ENCODE measurements around the gene FBXL16.
"Not testable (repeated sequence)": the region's sequence is repeated elsewhere in the genome, so short reads cannot be mapped to it uniquely, and the experiment has no call there.

The FBXL16 gene, protein sequence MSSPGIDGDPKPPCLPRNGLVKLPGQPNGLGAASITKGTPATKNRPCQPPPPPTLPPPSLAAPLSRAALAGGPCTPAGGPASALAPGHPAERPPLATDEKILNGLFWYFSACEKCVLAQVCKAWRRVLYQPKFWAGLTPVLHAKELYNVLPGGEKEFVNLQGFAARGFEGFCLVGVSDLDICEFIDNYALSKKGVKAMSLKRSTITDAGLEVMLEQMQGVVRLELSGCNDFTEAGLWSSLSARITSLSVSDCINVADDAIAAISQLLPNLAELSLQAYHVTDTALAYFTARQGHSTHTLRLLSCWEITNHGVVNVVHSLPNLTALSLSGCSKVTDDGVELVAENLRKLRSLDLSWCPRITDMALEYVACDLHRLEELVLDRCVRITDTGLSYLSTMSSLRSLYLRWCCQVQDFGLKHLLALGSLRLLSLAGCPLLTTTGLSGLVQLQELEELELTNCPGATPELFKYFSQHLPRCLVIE

DNA sequence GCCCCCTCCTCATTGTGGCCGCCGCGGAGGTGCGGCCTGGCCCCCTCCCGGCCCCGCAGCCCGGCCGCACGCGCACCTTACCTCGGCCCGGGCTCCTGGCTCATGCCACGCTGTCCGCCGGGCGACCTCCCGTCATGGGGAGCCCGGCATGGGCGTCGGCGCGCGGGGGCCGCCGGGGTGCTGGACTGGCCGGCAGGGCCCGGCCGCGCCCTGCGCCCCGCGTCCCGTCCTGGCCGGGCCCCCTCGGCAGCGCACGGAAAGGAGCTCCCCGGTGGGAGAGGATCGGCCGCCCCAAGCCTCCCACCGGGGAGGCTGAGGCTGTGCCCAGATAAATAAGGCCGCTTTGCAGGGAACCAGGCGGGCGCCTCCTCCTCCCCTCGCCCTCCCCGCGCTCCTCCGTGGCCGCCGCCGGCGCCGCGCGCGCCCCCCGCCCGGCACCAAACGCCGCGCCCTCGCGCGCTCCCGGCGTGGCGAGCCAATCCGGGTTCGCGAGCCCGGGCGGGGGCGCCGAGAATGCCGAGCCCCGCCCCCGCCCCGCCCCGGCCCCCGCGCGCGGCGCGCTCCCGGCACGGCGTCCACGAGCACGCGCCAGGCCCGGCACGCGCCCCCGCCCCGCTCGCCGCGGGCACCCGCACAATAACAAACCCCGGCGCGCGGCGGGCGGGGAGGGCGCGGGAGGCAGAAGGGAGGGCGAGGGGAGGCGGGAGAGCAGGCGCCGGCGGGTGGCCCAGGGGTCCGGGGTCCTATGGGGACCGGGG lies at the start of gene FBXL16:
TSS of gene FBXL16 (minus strand) at position 371 of the 758 bp plus-strand sequence. CDS start 8,396 bp downstream, outside the sequence.
- in situ Hi-C loops (cut with MboI; ENCODE audit: low sequenced_read_pairs) = loop anchor here (25.0 kb wide), 1 partner anchor 357 kb away; the partner anchor contains the start of gene SSTR5

DNA sequence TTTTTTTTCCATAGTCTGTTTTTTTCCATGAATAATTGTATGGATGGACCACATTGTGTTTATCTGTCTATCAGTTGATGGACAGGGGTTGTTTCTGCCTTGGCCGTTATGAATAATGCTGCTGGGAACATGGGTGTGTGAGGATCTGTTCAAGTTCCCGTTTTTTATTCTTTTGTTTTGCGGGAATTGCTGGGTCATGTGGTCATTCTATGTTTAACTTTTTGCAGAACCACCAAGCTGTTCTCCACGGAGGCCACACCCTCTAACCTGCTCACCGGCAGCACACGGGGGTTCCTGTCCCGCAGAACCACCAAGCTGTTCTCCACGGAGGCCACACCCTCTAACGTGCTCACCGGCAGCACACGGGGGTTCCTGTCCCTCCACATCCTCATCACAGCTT lies 49.1 kb upstream of the FBXL16 start:
- in situ Hi-C loops (cut with MboI; ENCODE audit: low sequenced_read_pairs) = no loop called here

DNA sequence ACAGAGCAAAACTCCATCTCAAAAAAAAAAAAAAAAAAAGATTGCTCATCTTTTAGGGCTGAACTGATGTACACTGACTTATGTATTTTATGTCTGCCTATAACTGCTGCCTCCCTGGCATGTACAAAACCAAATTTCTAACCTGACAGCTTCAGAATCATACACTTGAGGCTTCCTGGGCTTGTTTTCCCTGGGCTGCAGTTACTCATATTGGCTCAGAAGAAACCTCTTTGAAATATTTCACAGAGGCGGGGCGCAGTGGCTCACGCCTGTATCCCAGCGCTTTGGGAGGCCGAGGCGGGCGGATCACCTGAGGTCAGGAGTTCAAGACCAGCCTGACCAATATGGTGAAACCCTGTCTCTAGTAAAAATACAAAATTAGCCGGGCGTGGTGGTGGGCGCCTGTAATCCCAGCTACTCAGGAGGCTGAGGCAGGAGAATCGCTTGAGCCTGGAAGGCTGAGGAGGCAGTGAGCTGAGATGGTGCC lies 48.6 kb upstream of the FBXL16 start:
- in situ Hi-C loops (cut with MboI; ENCODE audit: low sequenced_read_pairs) = not testable (repeated sequence)

DNA sequence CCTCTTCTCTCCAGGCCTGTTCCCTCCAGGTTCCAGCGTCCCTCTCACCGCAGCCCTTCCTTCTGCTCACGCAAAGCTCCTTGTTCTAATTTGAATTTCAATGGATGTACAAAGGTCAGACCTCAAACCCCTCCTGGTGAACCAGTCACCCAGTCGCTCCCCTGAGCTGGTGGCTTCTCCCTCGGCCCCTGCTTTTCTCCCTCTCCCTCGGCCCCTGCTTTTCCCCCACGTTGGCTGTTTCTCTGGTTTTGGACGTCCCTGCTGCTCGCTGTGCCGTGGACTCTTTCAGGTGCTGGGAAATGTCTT lies 46.4 kb upstream of the FBXL16 start:
- in situ Hi-C loops (cut with MboI; ENCODE audit: low sequenced_read_pairs) = no loop called here

- in situ Hi-C loops (cut with MboI; ENCODE audit: low sequenced_read_pairs) = no loop called here
These were observed 45.8 kb upstream of the FBXL16 start for GRCh38 chr16:751152-752006.

DNA sequence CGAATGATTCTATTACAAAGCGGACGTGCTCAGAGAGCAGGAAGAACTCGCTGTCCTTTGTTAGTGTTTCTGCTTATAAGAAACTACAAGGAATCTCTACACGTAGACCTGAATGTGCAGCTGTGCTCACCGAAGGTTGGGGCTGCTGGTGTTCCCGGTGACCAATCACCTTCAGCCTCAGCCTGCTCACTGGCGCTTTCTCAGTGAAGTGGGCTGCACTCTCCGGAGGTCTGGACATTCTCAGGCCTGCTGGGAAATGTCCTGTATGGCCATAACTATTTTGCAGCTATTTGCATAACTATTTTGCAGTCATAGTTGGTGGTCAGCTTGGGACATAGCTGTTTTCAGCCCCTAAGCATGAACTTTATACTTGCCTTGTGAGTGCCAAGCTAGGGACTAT lies 44.9 kb upstream of the FBXL16 start:
- in situ Hi-C loops (cut with MboI; ENCODE audit: low sequenced_read_pairs) = no loop called here

GRCh38 chr16:749010-749409 lies 43.4 kb upstream of the FBXL16 start:
- in situ Hi-C loops (cut with MboI; ENCODE audit: low sequenced_read_pairs) = no loop called here

DNA sequence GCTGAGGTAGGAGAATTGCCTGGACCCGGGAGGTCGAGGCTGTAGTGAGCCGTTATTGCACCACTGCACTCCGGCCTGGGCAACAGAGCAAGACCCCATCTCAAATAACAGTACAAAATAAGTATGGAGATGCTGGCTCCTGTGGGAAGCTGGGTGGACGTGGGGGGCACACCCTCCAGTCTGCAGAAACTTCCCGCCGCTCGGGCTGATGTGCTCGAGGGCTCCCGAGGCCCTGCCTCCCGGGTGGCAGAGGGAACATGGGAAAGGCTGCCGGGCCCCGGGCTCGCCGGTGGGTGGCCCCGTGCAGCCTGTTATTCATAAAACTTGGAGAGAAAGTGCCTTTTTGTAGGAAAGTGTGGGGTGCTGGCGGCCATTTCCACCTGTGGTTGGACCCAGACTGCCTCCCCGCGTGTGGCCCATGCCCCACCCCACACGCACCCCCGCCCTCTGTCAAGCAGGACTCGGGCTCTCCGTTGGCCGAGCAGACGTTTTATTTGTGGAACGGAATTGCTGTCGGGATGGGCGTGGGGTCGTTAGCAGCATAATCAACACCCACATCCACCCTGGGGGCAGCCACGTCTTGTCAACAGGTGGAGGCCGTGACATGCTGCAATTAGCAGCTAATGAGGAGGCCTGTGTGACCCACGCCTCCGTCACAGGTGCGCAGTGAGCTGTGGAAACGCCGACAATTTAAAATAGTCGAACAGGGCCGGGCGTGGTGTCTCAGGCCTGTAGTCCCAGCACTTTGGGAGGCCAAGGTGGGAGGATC lies 42.6 kb upstream of the FBXL16 start:
- in situ Hi-C loops (cut with MboI; ENCODE audit: low sequenced_read_pairs) = no loop called here

DNA sequence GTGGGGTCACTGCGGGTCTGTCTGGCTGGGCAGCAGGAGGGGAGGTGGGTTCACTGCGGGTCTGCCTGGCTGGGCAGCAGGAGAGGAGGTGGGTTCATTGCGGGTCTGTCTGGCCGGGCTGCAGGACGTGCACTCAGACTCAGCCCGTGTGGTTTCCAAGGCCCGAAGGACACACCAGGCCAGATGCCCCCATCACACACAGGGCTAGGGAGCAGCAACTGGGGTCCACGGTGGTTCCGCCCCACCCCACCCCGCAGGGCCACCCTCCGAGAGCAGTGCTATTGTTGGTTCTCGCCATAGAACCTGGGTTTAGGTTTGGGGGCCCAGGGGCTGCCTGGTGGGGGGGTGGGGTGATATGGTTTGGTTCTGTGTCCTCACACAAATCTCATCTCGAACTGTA lies 41.0 kb upstream of the FBXL16 start:
- in situ Hi-C loops (cut with MboI; ENCODE audit: low sequenced_read_pairs) = no loop called here

- in situ Hi-C loops (cut with MboI; ENCODE audit: low sequenced_read_pairs) = no loop called here
These were observed 40.1 kb upstream of the FBXL16 start for GRCh38 chr16:745739-746138.

- in situ Hi-C loops (cut with MboI; ENCODE audit: low sequenced_read_pairs) = no loop called here
These were observed 38.3 kb upstream of the FBXL16 start for GRCh38 chr16:743794-744500.

DNA sequence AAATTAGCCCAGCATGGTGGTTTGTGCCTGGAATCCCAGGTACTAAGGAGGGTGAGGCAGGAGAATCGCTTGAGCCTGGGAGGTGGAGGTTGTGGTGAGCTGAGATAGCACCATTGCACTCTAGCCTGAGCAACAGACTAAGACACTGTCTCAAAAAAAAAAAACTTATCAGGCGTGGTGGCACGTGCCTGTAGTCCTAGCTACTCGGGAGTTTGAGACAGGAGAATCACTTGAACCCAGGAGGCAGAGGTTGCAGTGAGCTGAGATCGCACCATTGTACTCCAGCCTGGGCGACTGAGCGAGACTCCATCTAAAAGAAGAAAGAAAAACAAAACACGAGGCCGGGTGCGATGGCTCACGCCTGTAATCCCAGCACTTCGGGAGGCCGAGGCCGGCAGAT lies 37.3 kb upstream of the FBXL16 start:
- in situ Hi-C loops (cut with MboI; ENCODE audit: low sequenced_read_pairs) = not testable (repeated sequence)

GRCh38 chr16:741986-742629 lies 36.5 kb upstream of the FBXL16 start:
- in situ Hi-C loops (cut with MboI; ENCODE audit: low sequenced_read_pairs) = no loop called here

GRCh38 chr16:740764-741505 lies 35.3 kb upstream of the FBXL16 start, which contains the start of gene CIAO3:
Gene CIAO3 (minus strand): TSS chr16:740997. CDS start chr16:740985, 12 bp downstream.
- in situ Hi-C loops (cut with MboI; ENCODE audit: low sequenced_read_pairs) = no loop called here

- in situ Hi-C loops (cut with MboI; ENCODE audit: low sequenced_read_pairs) = no loop called here
These were observed 34.8 kb upstream of the FBXL16 start for GRCh38 chr16:740459-740763.

DNA sequence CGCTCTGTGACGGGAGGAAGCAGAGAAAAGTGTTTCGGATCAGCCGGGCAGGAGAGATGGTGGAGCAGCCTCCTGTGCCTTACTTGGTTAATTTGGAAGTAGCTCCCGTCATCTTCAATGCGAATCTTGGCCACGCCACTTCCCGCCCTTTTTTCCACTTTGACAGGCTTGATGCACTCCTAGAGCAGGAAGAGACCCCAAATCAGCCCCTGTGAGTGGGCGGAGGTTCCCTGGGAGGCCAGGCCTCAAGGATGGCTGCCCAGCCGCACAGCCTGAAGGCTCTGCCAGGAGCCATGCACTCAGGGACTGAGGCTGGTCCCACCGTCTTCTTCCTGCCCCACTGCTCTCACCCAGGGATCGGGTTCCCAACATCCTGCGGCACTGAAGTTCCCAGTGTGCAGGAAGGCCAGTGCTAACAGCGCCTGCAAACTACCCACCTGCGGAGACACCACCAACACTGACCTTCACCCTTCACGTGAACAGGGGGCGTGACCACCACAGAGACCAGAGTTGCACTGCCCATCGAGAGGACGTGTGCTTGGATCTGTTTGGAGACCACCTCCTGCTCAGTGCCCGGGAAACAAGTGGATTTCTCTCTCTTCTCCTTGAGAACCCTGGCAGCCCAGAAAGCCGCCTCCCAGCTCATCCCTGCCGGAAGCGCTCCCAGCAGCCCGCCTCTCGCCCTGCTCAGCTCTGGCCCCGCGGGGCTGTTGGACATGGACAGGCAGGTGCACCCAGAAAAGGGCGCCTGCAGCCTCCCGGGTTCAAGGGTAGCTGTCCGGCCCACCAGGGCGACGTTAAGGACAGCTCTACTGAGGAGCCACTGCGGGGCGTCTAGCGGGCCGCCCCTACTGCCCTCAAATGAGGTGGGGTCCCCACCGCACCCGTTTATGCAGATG lies 34.2 kb upstream of the FBXL16 start:
- in situ Hi-C loops (cut with MboI; ENCODE audit: low sequenced_read_pairs) = no loop called here

GRCh38 chr16:736936-737481 lies 31.4 kb upstream of the FBXL16 start:
- in situ Hi-C loops (cut with MboI; ENCODE audit: low sequenced_read_pairs) = no loop called here

Measured in HL-60/S4 (cell line).